Measurements from ENCODE around the gene JMJD1C.

DNA sequence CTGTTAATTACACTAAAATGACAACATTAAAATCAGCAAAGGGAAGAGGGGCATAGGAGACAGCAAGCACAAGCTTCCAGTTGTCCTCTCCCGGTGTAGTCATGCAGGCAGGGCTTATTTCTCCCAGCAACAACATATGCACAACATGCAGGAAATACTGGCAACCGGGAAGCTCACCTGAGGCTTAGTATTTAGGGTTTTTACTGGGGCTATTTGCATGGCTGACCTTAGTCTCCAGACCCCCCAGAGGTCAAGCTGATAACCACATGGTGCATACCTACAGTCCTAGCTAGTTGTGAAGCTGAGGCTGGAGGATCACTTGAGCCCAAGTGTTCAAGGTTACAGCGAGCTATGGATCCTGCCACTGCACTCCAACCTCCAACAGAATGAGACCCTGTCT is 12.8 kb upstream of the JMJD1C start:
- TF ChIP-seq, protein P1, sequence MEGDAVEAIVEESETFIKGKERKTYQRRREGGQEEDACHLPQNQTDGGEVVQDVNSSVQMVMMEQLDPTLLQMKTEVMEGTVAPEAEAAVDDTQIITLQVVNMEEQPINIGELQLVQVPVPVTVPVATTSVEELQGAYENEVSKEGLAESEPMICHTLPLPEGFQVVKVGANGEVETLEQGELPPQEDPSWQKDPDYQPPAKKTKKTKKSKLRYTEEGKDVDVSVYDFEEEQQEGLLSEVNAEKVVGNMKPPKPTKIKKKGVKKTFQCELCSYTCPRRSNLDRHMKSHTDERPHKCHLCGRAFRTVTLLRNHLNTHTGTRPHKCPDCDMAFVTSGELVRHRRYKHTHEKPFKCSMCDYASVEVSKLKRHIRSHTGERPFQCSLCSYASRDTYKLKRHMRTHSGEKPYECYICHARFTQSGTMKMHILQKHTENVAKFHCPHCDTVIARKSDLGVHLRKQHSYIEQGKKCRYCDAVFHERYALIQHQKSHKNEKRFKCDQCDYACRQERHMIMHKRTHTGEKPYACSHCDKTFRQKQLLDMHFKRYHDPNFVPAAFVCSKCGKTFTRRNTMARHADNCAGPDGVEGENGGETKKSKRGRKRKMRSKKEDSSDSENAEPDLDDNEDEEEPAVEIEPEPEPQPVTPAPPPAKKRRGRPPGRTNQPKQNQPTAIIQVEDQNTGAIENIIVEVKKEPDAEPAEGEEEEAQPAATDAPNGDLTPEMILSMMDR (conservative IDR thresholded peaks at IDR 0.05), result no peak
- TF ChIP-seq ZFX (IDR thresholded peaks at IDR 0.05), result no peak

Measured in C4-2B (cell line).